GM12878 (cell line): Measurements from ENCODE around the gene DRAP1. TPM values are rescaled to one million over a fixed set of nuclear protein-coding genes. Genes with fewer than 3 reads are reported as not detected.

Experiments
- BHLHE40 ChIP-seq, 2 experiments: fragments of 450-650 bp in 1 of 2; IDR thresholded peaks; 2 replicates each; pipeline ENCODE4 v1.6.1; 2011 to 2017; ENCODE audit warnings: low read depth in 2 of 2, borderline replicate concordance in 1 of 2, improper control_type of control experiment in 1 of 2, low read length in 1 of 2, mild to moderate bottlenecking in 1 of 2
- BRCA1 ChIP-seq: IDR thresholded peaks from 2 replicates; pipeline ENCODE4 v1.6.1; 2011; ENCODE audit warnings: low read depth, low read length, improper control_type of control experiment
- FOS ChIP-seq: IDR thresholded peaks from 3 replicates; pipeline ENCODE4 v1.6.1; 2011; ENCODE audit warnings: borderline replicate concordance; ENCODE audit not compliant: insufficient read length; ENCODE audit errors: extremely low read depth
- GATAD2B ChIP-seq: fragments of 450-650 bp; conservative IDR thresholded peaks from 2 replicates; pipeline ENCODE4 v1.6.1; 2017; ENCODE audit warnings: low read depth, mild to moderate bottlenecking, moderate library complexity
- HDAC2 ChIP-seq: fragments of 200-600 bp; sonication (generic); IDR thresholded peaks from 2 replicates; pipeline ENCODE4 v1.6.1; 2017
- IRF4 ChIP-seq: IDR thresholded peaks from 2 replicates; pipeline ENCODE4 v1.6.1; 2011; ENCODE audit warnings: low read depth, low read length
- JUNB ChIP-seq: IDR thresholded peaks from 2 replicates; pipeline ENCODE4 v1.6.1; 2016; ENCODE audit warnings: antibody characterized with exemption, mild to moderate bottlenecking
- KLF5 ChIP-seq: fragments of 450-650 bp; IDR thresholded peaks from 2 replicates; pipeline ENCODE4 v1.6.1; 2014; ENCODE audit warnings: mild to moderate bottlenecking; ENCODE audit not compliant: partially characterized antibody
- MTA2 ChIP-seq: fragments of 450-650 bp; IDR thresholded peaks from 2 replicates; pipeline ENCODE4 v1.6.1; 2016; ENCODE audit warnings: low read depth, mild to moderate bottlenecking, moderate library complexity
- MYC ChIP-seq: IDR thresholded peaks from 2 replicates; pipeline ENCODE4 v1.6.1; 2011; ENCODE audit warnings: mild to moderate bottlenecking, low read length, moderate library complexity, inconsistent platforms; ENCODE audit not compliant: insufficient read depth, insufficient replicate concordance, insufficient read length, severe bottlenecking
- NBN ChIP-seq: fragments of 450-650 bp; IDR thresholded peaks from 2 replicates; pipeline ENCODE4 v1.6.1; 2016
- NFXL1 ChIP-seq: fragments of 450-650 bp; IDR thresholded peaks from 2 replicates; pipeline ENCODE4 v1.6.1; 2017; ENCODE audit warnings: antibody characterized with exemption, mild to moderate bottlenecking, borderline replicate concordance
- NFYB ChIP-seq: IDR thresholded peaks from 2 replicates; pipeline ENCODE4 v1.6.1; 2011; ENCODE audit warnings: low read depth, mild to moderate bottlenecking, low read length, improper control_type of control experiment, moderate library complexity; ENCODE audit not compliant: insufficient read depth
- SPI1 ChIP-seq: IDR thresholded peaks from 2 replicates; pipeline ENCODE4 v1.6.1; 2011; ENCODE audit warnings: low read depth, mild to moderate bottlenecking, low read length, moderate library complexity, borderline replicate concordance; ENCODE audit not compliant: insufficient read depth
- SRF ChIP-seq, 2 experiments: IDR thresholded peaks; 2 replicates each; pipeline ENCODE4 v1.6.1; 2011; ENCODE audit warnings: low read depth in 2 of 2, low read length in 2 of 2, mild to moderate bottlenecking in 1 of 2, moderate library complexity in 1 of 2
- SUPT20H ChIP-seq: IDR thresholded peaks from 2 replicates; pipeline ENCODE4 v1.6.1; 2011; ENCODE audit warnings: low read depth, mild to moderate bottlenecking, low read length, moderate library complexity, borderline replicate concordance; ENCODE audit not compliant: control insufficient read depth
- TAF1 ChIP-seq: IDR thresholded peaks from 2 replicates; pipeline ENCODE4 v1.6.1; 2011; ENCODE audit warnings: mild to moderate bottlenecking, low read depth, low read length, borderline replicate concordance
- TCF3 ChIP-seq: IDR thresholded peaks from 2 replicates; pipeline ENCODE4 v1.6.1; 2012; ENCODE audit warnings: low read depth, mild to moderate bottlenecking, low read length, borderline replicate concordance; ENCODE audit not compliant: insufficient read depth
- ZNF217 ChIP-seq: fragments of 450-650 bp; IDR thresholded peaks from 2 replicates; pipeline ENCODE4 v1.6.1; 2017; ENCODE audit warnings: antibody characterized with exemption, mild to moderate bottlenecking
- polyA plus RNA-seq, 11 experiments: library from polyadenylated mRNA; depleted of rRNA in 4 of 11; unstranded in 6 of 11; stranded (reverse) in 5 of 11; fragments of >200 nt; fragmentation: Nextera tagmentation in 4 of 11; fragmentation: Illumina TruSeq in 1 of 11; extraction: Ambion mirVana in 4 of 11; extraction: Trizol in 1 of 11; gene quantifications; 1 replicate in 1 of 11; 2 replicates in 10 of 11; pipeline versions ENCODE4 v1.2.1 to v1.2.3, GENCODE V29; 2011 to 2016; ENCODE audit warnings: inconsistent platforms in 2 of 11, missing spikeins in 2 of 11, low read depth in 1 of 11
- total RNA-seq, 4 experiments: library from RNA; depleted of rRNA in 3 of 4; stranded (reverse); fragments of >200 nt in 3 of 4; fragmentation: Illumina TruSeq in 1 of 4; extraction: Trizol in 1 of 4; gene quantifications; 2 replicates each; pipeline versions ENCODE4 v1.2.1 to v1.2.3, GENCODE V29; 2013 to 2021
- TF ChIP-seq, protein P1 (sequence below): fragments of 450-650 bp; IDR thresholded peaks from 2 replicates; pipeline ENCODE4 v1.6.1; 2017; ENCODE audit warnings: mild to moderate bottlenecking, moderate library complexity
- TF ChIP-seq, protein P2 (sequence below): fragments of 450-650 bp; IDR thresholded peaks from 2 replicates; pipeline ENCODE4 v1.6.1; 2017; ENCODE audit warnings: mild to moderate bottlenecking, moderate library complexity

DRAP1 gene
- total and polyA plus RNA-seq, 10 of the 15 experiments (the other 5 are each of a cell fraction or from before 2014, with no cell fraction given) = 9.4 to 163 (median 114) TPM

DNA sequence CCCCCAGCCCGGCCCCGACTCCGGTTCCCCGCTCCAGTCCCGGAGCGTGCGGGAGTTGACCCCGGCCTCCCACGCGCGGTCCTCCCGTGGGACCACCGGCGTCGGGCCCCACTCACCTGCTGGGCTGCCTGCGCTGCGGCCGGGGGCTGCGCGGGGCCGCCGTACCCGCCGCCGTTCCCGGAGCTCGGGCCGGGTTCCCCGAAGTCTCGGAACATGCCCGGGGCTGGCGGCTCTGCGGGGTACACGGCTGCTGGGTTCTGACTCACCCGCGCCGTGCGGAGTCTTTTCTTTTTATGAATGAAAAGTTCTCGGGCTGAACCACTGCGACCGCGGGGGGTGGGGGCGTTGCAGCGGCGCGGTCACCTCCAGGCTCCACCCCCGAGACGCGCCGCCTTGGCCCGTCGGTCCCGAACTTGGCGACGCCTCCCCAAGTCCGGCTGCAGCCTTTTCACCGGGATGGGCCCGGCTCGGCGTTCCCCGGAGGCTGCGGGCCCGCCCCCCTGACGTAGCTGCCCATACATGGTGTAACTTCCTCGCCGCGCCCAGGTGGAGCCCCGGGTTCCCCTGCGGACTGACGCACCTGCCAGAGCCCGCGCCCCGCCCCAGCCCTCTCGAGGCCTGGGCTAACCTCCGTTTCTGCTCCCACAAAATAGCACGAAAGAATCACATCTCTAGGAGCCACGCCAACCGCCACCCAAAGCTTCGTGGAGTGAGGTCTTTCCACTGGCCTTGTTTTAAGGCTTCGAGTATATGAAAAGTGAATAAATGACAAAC lies 18.9 kb upstream of the DRAP1 start, which contains the start of gene FOSL1 (continued):
- TF ChIP-seq, protein P1, sequence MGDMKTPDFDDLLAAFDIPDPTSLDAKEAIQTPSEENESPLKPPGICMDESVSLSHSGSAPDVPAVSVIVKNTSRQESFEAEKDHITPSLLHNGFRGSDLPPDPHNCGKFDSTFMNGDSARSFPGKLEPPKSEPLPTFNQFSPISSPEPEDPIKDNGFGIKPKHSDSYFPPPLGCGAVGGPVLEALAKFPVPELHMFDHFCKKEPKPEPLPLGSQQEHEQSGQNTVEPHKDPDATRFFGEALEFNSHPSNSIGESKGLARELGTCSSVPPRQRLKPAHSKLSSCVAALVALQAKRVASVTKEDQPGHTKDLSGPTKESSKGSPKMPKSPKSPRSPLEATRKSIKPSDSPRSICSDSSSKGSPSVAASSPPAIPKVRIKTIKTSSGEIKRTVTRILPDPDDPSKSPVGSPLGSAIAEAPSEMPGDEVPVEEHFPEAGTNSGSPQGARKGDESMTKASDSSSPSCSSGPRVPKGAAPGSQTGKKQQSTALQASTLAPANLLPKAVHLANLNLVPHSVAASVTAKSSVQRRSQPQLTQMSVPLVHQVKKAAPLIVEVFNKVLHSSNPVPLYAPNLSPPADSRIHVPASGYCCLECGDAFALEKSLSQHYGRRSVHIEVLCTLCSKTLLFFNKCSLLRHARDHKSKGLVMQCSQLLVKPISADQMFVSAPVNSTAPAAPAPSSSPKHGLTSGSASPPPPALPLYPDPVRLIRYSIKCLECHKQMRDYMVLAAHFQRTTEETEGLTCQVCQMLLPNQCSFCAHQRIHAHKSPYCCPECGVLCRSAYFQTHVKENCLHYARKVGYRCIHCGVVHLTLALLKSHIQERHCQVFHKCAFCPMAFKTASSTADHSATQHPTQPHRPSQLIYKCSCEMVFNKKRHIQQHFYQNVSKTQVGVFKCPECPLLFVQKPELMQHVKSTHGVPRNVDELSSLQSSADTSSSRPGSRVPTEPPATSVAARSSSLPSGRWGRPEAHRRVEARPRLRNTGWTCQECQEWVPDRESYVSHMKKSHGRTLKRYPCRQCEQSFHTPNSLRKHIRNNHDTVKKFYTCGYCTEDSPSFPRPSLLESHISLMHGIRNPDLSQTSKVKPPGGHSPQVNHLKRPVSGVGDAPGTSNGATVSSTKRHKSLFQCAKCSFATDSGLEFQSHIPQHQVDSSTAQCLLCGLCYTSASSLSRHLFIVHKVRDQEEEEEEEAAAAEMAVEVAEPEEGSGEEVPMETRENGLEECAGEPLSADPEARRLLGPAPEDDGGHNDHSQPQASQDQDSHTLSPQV = no peak
- TF ChIP-seq TAF1 = peak; percentile 61; the same call in 1 of the 2 replicates
- TF ChIP-seq SRF (IDR thresholded peaks at IDR 0.05; ENCODE audit: low read depth in 2 of 2, low read length in 2 of 2) = peak; percentile 98 to 99
- TF ChIP-seq JUNB = no peak
- TF ChIP-seq, protein P2, sequence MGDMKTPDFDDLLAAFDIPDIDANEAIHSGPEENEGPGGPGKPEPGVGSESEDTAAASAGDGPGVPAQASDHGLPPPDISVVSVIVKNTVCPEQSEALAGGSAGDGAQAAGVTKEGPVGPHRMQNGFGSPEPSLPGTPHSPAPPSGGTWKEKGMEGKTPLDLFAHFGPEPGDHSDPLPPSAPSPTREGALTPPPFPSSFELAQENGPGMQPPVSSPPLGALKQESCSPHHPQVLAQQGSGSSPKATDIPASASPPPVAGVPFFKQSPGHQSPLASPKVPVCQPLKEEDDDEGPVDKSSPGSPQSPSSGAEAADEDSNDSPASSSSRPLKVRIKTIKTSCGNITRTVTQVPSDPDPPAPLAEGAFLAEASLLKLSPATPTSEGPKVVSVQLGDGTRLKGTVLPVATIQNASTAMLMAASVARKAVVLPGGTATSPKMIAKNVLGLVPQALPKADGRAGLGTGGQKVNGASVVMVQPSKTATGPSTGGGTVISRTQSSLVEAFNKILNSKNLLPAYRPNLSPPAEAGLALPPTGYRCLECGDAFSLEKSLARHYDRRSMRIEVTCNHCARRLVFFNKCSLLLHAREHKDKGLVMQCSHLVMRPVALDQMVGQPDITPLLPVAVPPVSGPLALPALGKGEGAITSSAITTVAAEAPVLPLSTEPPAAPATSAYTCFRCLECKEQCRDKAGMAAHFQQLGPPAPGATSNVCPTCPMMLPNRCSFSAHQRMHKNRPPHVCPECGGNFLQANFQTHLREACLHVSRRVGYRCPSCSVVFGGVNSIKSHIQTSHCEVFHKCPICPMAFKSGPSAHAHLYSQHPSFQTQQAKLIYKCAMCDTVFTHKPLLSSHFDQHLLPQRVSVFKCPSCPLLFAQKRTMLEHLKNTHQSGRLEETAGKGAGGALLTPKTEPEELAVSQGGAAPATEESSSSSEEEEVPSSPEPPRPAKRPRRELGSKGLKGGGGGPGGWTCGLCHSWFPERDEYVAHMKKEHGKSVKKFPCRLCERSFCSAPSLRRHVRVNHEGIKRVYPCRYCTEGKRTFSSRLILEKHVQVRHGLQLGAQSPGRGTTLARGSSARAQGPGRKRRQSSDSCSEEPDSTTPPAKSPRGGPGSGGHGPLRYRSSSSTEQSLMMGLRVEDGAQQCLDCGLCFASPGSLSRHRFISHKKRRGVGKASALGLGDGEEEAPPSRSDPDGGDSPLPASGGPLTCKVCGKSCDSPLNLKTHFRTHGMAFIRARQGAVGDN = 0 out of 2 replicates have a peak, but pooled peaks have one; percentile 33
- TF ChIP-seq FOS = no peak
- no peak for TF ChIP-seq NFYB
- peak; percentile 51 for TF ChIP-seq NBN
- TF ChIP-seq HDAC2 = no peak
- TF ChIP-seq GATAD2B = peak; percentile 67; the same call in 1 of the 2 replicates
- TF ChIP-seq BRCA1 = no peak; the same call in 1 of the 2 replicates
- TF ChIP-seq ZNF217 = peak; percentile 40; the same call in 1 of the 2 replicates
- no peak for TF ChIP-seq SPI1
- TF ChIP-seq KLF5 = peak; percentile 92
- TF ChIP-seq MYC = no peak
- peak; percentile 54 for TF ChIP-seq TCF3
- no peak for TF ChIP-seq IRF4
- TF ChIP-seq MTA2 = no peak
- no peak for TF ChIP-seq NFXL1
- TF ChIP-seq BHLHE40 (IDR thresholded peaks at IDR 0.05; ENCODE audit: borderline replicate concordance in 1 of 2, low read depth in 2 of 2, low read length in 1 of 2) = peak; percentile 68 to 86
- TF ChIP-seq SUPT20H = no peak
